Gastrocnemius medialis (tissue), 4 donors: ENCODE results near the gene JMJD1C. TPM values are rescaled to one million over a fixed set of nuclear protein-coding genes. Genes with fewer than 3 reads are reported as not detected.

ENCODE experiments used
- ATAC-seq, 2 donors: fragments of 150-250 bp; one replicate each; pipeline ENCODE4 v1.9.1; 2016
- DNase-seq, 2 donors: peaks; one replicate each; pipeline ENCODE4 v3.0.0-alpha.2; 2019
- H3K27ac ChIP-seq, 4 donors: fragments of 200-600 bp; sonication (generic); 1 replicate in 1 of 4; 2 replicates in 3 of 4; pipeline ENCODE4 v1.5.1; 2016 to 2018; ENCODE audit warnings: mild to moderate bottlenecking in 2 of 4, moderate library complexity in 1 of 4
- H3K27me3 ChIP-seq, 3 donors: fragments of 200-600 bp; sonication (generic) in 2 of 3; 1 replicate in 1 of 3; 2 replicates in 2 of 3; pipeline versions ENCODE4 v1.5.1 to v1.6.0; 2016 to 2019; ENCODE audit warnings: mild to moderate bottlenecking in 1 of 3, moderate library complexity in 1 of 3
- H3K36me3 ChIP-seq, 2 donors: fragments of 200-600 bp; sonication (generic) in 1 of 2; one replicate each; pipeline ENCODE4 v1.5.1; 2017 to 2018
- H3K4me1 ChIP-seq, 2 donors: fragments of 200-600 bp; sonication (generic) in 1 of 2; one replicate each; pipeline ENCODE4 v1.5.1; 2016 to 2017; ENCODE audit warnings: mild to moderate bottlenecking in 2 of 2
- H3K4me3 ChIP-seq, 4 donors: fragments of 200-600 bp; sonication (generic) in 3 of 4; 1 replicate in 1 of 4; 2 replicates in 3 of 4; pipeline ENCODE4 v1.5.1; 2016 to 2019; ENCODE audit warnings: mild to moderate bottlenecking in 2 of 4
- H3K9me3 ChIP-seq, 3 donors: fragments of 200-600 bp; sonication (generic) in 2 of 3; 1 replicate in 1 of 3; 2 replicates in 2 of 3; pipeline ENCODE4 v1.5.1; 2016 to 2019
- POLR2A ChIP-seq, 2 donors: fragments of 450-650 bp; IDR thresholded peaks; one replicate each; pipeline ENCODE4 v1.6.1; 2017; ENCODE audit warnings: antibody characterized with exemption in 2 of 2, mild to moderate bottlenecking in 2 of 2, moderate library complexity in 2 of 2
- in situ Hi-C, 4 donors: fragments of 200-750 bp; cut with MboI; loops; one replicate each; pipeline versions ENCODE4 v1.15.0 to v1.8.0; 2017; ENCODE audit warnings: low sequenced_read_pairs in 4 of 4
- intact Hi-C: fragments of 100-400 bp; cut with DNase I; formaldehyde crosslinking; loops from one replicate; pipeline ENCODE4 v1.15.1; 2023; ENCODE audit warnings: low total_unique reads
- total RNA-seq, 4 donors: library from RNA; depleted of rRNA; stranded (reverse); fragments of >200 nt; gene quantifications; one replicate each; pipeline versions ENCODE4 v1.1.0 to v1.2.3, GENCODE V29; 2016
- TF ChIP-seq, protein P1 (sequence below), 5 experiments: fragments of 450-650 bp in 3 of 5; fragments of 200-600 bp in 2 of 5; sonication (generic) in 2 of 5; IDR thresholded peaks in 4 of 5; conservative IDR thresholded peaks in 1 of 5; 1 replicate in 4 of 5; 2 replicates in 1 of 5; pipeline ENCODE4 v1.5.1; 2016 to 2019; ENCODE audit warnings: antibody characterized with exemption in 5 of 5, mild to moderate bottlenecking in 3 of 5, moderate library complexity in 3 of 5

The JMJD1C gene
- total RNA-seq, 4 donors from 2014 or later: 22.5 to 74.1 (median 46.9) TPM

- DNase-seq (no peak), ATAC-seq (no peak)
- H3K4me3 ChIP-seq: no peak overlapping the region
- in situ Hi-C loops: no loop called here
- H3K27ac ChIP-seq: no peak overlapping the region
- peaks cover 0 to 4% of the 10 kb centered on the region in 2 donors for H3K4me1 ChIP-seq
- intact Hi-C loops: no loop called here
- no peaks in the 10 kb centered on the region for H3K27me3 ChIP-seq
- TF ChIP-seq POLR2A (IDR thresholded peaks at IDR 0.05): no peak
- TF ChIP-seq, protein P1, sequence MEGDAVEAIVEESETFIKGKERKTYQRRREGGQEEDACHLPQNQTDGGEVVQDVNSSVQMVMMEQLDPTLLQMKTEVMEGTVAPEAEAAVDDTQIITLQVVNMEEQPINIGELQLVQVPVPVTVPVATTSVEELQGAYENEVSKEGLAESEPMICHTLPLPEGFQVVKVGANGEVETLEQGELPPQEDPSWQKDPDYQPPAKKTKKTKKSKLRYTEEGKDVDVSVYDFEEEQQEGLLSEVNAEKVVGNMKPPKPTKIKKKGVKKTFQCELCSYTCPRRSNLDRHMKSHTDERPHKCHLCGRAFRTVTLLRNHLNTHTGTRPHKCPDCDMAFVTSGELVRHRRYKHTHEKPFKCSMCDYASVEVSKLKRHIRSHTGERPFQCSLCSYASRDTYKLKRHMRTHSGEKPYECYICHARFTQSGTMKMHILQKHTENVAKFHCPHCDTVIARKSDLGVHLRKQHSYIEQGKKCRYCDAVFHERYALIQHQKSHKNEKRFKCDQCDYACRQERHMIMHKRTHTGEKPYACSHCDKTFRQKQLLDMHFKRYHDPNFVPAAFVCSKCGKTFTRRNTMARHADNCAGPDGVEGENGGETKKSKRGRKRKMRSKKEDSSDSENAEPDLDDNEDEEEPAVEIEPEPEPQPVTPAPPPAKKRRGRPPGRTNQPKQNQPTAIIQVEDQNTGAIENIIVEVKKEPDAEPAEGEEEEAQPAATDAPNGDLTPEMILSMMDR (IDR thresholded peaks at IDR 0.05 in 4 of 5, conservative IDR thresholded peaks at IDR 0.05 in 1 of 5): no peak
- H3K9me3 ChIP-seq: no peaks in the 10 kb centered on the region
- no peaks in the 10 kb centered on the region for H3K36me3 ChIP-seq
These were observed 92.6 kb downstream of the JMJD1C start for GRCh38 chr10:63373176-63373575.

DNA sequence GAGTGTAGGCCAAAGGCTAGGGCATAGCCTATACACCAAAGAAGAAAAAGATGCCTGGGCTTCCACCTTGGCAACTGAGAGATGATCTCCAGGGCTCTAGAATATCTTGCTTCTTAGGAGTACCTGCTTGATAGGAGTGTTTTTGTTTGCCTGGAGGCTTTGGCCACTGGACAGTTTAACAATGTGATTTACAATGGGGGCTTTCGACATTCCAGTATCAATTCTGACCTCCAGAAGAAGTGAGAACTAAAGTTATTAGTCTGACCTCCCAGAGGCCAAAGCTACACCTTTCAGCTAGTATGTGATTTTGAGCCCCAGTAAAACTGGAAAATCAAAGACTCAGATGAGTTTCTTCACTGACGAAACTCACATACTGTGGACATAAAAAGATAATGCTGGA, 96.1 kb downstream of the JMJD1C start:
- in situ Hi-C loops: no loop called here
- H3K4me1 ChIP-seq: peaks cover 0 to 12% of the 10 kb centered on the region in 2 donors

GRCh38 chr10:63368365-63368764, 97.4 kb downstream of the JMJD1C start:
- intact Hi-C loops: no loop called here
- Histone ChIP-seq H3K9me3 (no peaks in the 10 kb centered on the region), H3K4me3 (no peak overlapping the region), H3K27me3 (no peaks in the 10 kb centered on the region), H3K4me1 (peaks cover 0 to 8% of the 10 kb centered on the region in 2 donors), H3K27ac (no peak overlapping the region), H3K36me3 (no peaks in the 10 kb centered on the region)
- DNase-seq (no peak), ATAC-seq (no peak)
- TF ChIP-seq POLR2A (IDR thresholded peaks at IDR 0.05): no peak
- TF ChIP-seq, protein P1 (IDR thresholded peaks at IDR 0.05 in 4 of 5, conservative IDR thresholded peaks at IDR 0.05 in 1 of 5): no peak
- in situ Hi-C loops: no loop called here

More for the DNA sequence above, 96.1 kb downstream of the JMJD1C start:
- Histone ChIP-seq H3K27me3 (no peaks in the 10 kb centered on the region), H3K4me3 (no peak overlapping the region), H3K27ac (no peak overlapping the region), H3K36me3 (no peaks in the 10 kb centered on the region), H3K9me3 (no peaks in the 10 kb centered on the region)
- intact Hi-C loops: no loop called here
- DNase-seq (no peak), ATAC-seq (no peak)
- TF ChIP-seq, protein P1 (IDR thresholded peaks at IDR 0.05 in 4 of 5, conservative IDR thresholded peaks at IDR 0.05 in 1 of 5): no peak
- no peak for TF ChIP-seq POLR2A (IDR thresholded peaks at IDR 0.05)

DNA sequence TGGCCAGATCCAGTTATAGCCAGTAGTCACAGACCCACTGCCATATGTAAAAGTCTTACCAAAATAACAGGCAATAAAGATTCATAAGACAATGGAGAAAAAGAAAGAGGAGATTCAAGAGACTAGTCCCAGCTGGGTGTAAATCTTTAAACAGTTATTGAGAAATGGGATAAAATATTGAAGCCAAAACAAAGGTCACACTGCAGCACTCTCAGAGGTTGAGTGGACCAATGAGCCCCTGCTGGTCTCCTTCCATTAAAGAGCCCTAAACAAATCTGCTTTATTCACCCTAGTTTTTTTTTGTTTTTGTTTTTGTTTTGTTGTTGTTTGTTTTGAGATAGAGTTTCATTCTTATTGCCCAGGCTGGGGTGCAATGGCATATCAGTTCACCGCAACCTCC, 98.8 kb downstream of the JMJD1C start:
- in situ Hi-C loops (no loop called here), intact Hi-C loops (no loop called here)
- H3K27me3 ChIP-seq: no peaks in the 10 kb centered on the region
- H3K27ac ChIP-seq: no peak overlapping the region
- no peak overlapping the region for H3K4me3 ChIP-seq
- H3K4me1 ChIP-seq: peaks cover 0 to 8% of the 10 kb centered on the region in 2 donors
- no peaks in the 10 kb centered on the region for H3K9me3 ChIP-seq
- TF ChIP-seq, protein P1 (IDR thresholded peaks at IDR 0.05 in 4 of 5, conservative IDR thresholded peaks at IDR 0.05 in 1 of 5): no peak
- TF ChIP-seq POLR2A (IDR thresholded peaks at IDR 0.05): no peak
- H3K36me3 ChIP-seq: no peaks in the 10 kb centered on the region
- no peak for ATAC-seq
- DNase-seq: no peak
